ENCODE data around the gene STAG1.

- TF ChIP-seq, protein P1, sequence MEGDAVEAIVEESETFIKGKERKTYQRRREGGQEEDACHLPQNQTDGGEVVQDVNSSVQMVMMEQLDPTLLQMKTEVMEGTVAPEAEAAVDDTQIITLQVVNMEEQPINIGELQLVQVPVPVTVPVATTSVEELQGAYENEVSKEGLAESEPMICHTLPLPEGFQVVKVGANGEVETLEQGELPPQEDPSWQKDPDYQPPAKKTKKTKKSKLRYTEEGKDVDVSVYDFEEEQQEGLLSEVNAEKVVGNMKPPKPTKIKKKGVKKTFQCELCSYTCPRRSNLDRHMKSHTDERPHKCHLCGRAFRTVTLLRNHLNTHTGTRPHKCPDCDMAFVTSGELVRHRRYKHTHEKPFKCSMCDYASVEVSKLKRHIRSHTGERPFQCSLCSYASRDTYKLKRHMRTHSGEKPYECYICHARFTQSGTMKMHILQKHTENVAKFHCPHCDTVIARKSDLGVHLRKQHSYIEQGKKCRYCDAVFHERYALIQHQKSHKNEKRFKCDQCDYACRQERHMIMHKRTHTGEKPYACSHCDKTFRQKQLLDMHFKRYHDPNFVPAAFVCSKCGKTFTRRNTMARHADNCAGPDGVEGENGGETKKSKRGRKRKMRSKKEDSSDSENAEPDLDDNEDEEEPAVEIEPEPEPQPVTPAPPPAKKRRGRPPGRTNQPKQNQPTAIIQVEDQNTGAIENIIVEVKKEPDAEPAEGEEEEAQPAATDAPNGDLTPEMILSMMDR (IDR thresholded peaks at IDR 0.05; ENCODE audit: insufficient read depth, low read length): no peak
- TF ChIP-seq, protein P2, sequence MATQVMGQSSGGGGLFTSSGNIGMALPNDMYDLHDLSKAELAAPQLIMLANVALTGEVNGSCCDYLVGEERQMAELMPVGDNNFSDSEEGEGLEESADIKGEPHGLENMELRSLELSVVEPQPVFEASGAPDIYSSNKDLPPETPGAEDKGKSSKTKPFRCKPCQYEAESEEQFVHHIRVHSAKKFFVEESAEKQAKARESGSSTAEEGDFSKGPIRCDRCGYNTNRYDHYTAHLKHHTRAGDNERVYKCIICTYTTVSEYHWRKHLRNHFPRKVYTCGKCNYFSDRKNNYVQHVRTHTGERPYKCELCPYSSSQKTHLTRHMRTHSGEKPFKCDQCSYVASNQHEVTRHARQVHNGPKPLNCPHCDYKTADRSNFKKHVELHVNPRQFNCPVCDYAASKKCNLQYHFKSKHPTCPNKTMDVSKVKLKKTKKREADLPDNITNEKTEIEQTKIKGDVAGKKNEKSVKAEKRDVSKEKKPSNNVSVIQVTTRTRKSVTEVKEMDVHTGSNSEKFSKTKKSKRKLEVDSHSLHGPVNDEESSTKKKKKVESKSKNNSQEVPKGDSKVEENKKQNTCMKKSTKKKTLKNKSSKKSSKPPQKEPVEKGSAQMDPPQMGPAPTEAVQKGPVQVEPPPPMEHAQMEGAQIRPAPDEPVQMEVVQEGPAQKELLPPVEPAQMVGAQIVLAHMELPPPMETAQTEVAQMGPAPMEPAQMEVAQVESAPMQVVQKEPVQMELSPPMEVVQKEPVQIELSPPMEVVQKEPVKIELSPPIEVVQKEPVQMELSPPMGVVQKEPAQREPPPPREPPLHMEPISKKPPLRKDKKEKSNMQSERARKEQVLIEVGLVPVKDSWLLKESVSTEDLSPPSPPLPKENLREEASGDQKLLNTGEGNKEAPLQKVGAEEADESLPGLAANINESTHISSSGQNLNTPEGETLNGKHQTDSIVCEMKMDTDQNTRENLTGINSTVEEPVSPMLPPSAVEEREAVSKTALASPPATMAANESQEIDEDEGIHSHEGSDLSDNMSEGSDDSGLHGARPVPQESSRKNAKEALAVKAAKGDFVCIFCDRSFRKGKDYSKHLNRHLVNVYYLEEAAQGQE (IDR thresholded peaks at IDR 0.05; ENCODE audit: insufficient replicate concordance, low read depth): no peak
- no peak for TF ChIP-seq GABPA (IDR thresholded peaks at IDR 0.05; ENCODE audit: low read depth)
Observed at GRCh38 chr3:136518102-136518501, 234.1 kb downstream of the STAG1 start.
